Activated CD4-positive, alpha-beta memory T cell treated with anti-CD3 and anti-CD28 coated beads, Interleukin-2, amount 10 ng/mL, durations not matched to agents 7 days and 5 days (primary cell): Measurements from ENCODE around the gene LMF2. TPM values are rescaled to one million over a fixed set of nuclear protein-coding genes. Genes with fewer than 3 reads are reported as not detected.

Experiments used
- CTCF ChIA-PET: fragments of 350-600 bp; sonication (Branson Sonifier 250); formaldehyde crosslinking; loops from one replicate; lab custom pipeline; 2021; ENCODE audit warnings: antibody characterized with exemption, inconsistent platforms; lab: Charles Lee
- POLR2A ChIA-PET: fragments of 350-600 bp; sonication (Branson Sonifier 250); formaldehyde crosslinking; loops from one replicate; lab custom pipeline; 2021; ENCODE audit warnings: antibody characterized with exemption; lab: Charles Lee
- DNase-seq: peaks from one replicate; pipeline ENCODE4 v3.0.0-alpha.2; 2020
- H3K27ac Mint-ChIP-seq: one replicate; pipeline ENCODE4 v1.8.0; 2021; ENCODE audit warnings: mild to moderate bottlenecking, mixed read lengths
- H3K27me3 Mint-ChIP-seq: one replicate; pipeline ENCODE4 v1.8.0; 2021; ENCODE audit warnings: mixed read lengths
- H3K36me3 Mint-ChIP-seq: one replicate; pipeline ENCODE4 v1.8.0; 2021; ENCODE audit warnings: low read depth, mixed read lengths
- H3K4me1 Mint-ChIP-seq: one replicate; pipeline ENCODE4 v1.8.0; 2021; ENCODE audit warnings: mixed read lengths
- H3K4me3 Mint-ChIP-seq: one replicate; pipeline ENCODE4 v1.8.0; 2021; ENCODE audit warnings: mild to moderate bottlenecking, mixed read lengths
- H3K9me3 Mint-ChIP-seq: one replicate; pipeline ENCODE4 v1.8.0; 2021; ENCODE audit warnings: mixed read lengths
- total RNA-seq, 2 experiments: library from RNA; stranded (reverse); gene quantifications; one replicate each; pipeline ENCODE4 v1.2.3, GENCODE V29; 2021

Gene LMF2
- total RNA-seq, 2 experiments from 2014 or later: 111 to 114 TPM

GRCh38 chr22:50490531-50491308, 16.8 kb downstream of the LMF2 start:
- ChIA-PET CTCF (interaction anchor here (1.2 kb wide), 1 partner anchor 35 kb away, joined by 4 read pairs; the partner anchor contains the start of gene SCO2), POLR2A (interaction anchor here (1.0 to 1.1 kb wide), 3 partner anchors 8 to 21 kb away, joined by 3 to 4 read pairs (median 3); partner anchors contain the start of gene LMF2)
- no peaks in the 10 kb centered on the region for H3K36me3 Mint-ChIP-seq
- H3K27me3 Mint-ChIP-seq: peaks cover 1% of the 10 kb centered on the region
- H3K9me3 Mint-ChIP-seq: no peaks in the 10 kb centered on the region
- no peak overlapping the region for H3K4me3 Mint-ChIP-seq
- DNase-seq: no peak
- peaks cover 9% of the 10 kb centered on the region for H3K4me1 Mint-ChIP-seq
- H3K27ac Mint-ChIP-seq: no peak overlapping the region

GRCh38 chr22:50489363-50490243, 17.9 kb downstream of the LMF2 start:
- no peak overlapping the region for H3K4me3 Mint-ChIP-seq
- no peaks in the 10 kb centered on the region for H3K36me3 Mint-ChIP-seq
- no peaks in the 10 kb centered on the region for H3K9me3 Mint-ChIP-seq
- CTCF ChIA-PET: no interaction called here
- POLR2A ChIA-PET: no interaction called here
- peaks cover 9% of the 10 kb centered on the region for H3K4me1 Mint-ChIP-seq
- peaks cover 1% of the 10 kb centered on the region for H3K27me3 Mint-ChIP-seq
- no peak overlapping the region for H3K27ac Mint-ChIP-seq
- no peak for DNase-seq

- Mint-ChIP-seq H3K27me3 (peaks cover 1% of the 10 kb centered on the region), H3K4me3 (no peak overlapping the region), H3K4me1 (peaks cover 9% of the 10 kb centered on the region), H3K36me3 (no peaks in the 10 kb centered on the region), H3K9me3 (no peaks in the 10 kb centered on the region), H3K27ac (no peak overlapping the region)
- POLR2A ChIA-PET: no interaction called here
- no peak for DNase-seq
- CTCF ChIA-PET: no interaction called here
Measured at GRCh38 chr22:50488886-50489285, 18.6 kb downstream of the LMF2 start.

GRCh38 chr22:50488006-50488677, 19.4 kb downstream of the LMF2 start:
- ChIA-PET POLR2A (no interaction called here), CTCF (no interaction called here)
- no peak overlapping the region for H3K4me3 Mint-ChIP-seq
- H3K27me3 Mint-ChIP-seq: peaks cover 1% of the 10 kb centered on the region
- no peaks in the 10 kb centered on the region for H3K36me3 Mint-ChIP-seq
- DNase-seq: no peak
- no peak overlapping the region for H3K27ac Mint-ChIP-seq
- peaks cover 9% of the 10 kb centered on the region for H3K4me1 Mint-ChIP-seq
- no peaks in the 10 kb centered on the region for H3K9me3 Mint-ChIP-seq

GRCh38 chr22:50487290-50488005, 20.1 kb downstream of the LMF2 start:
- H3K4me1 Mint-ChIP-seq: peaks cover 9% of the 10 kb centered on the region
- H3K27ac Mint-ChIP-seq: no peak overlapping the region
- DNase-seq: no peak
- peaks cover 1% of the 10 kb centered on the region for H3K27me3 Mint-ChIP-seq
- CTCF ChIA-PET: no interaction called here
- H3K9me3 Mint-ChIP-seq: no peaks in the 10 kb centered on the region
- H3K4me3 Mint-ChIP-seq: no peak overlapping the region
- H3K36me3 Mint-ChIP-seq: no peaks in the 10 kb centered on the region
- POLR2A ChIA-PET: no interaction called here

- no peaks in the 10 kb centered on the region for H3K9me3 Mint-ChIP-seq
- H3K27me3 Mint-ChIP-seq: peaks cover 1% of the 10 kb centered on the region
- no peak for DNase-seq
- ChIA-PET POLR2A (no interaction called here), CTCF (no interaction called here)
- no peak within 1 kb of the TSS for H3K4me3 Mint-ChIP-seq
- H3K4me1 Mint-ChIP-seq: peaks cover 9% of the 10 kb centered on the region
- H3K36me3 Mint-ChIP-seq: no peaks in the 10 kb centered on the region
- no peak within 1 kb of the TSS for H3K27ac Mint-ChIP-seq
Measured at GRCh38 chr22:50486561-50487289, 20.8 kb downstream of the LMF2 start, which contains the start of gene MIOX. MIOX (plus strand) TSS chr22:50486859; CDS start chr22:50486898, 39 bp downstream.

- Mint-ChIP-seq H3K27me3 (no peaks in the 10 kb centered on the region), H3K4me1 (peaks cover 3% of the 10 kb centered on the region), H3K36me3 (no peaks in the 10 kb centered on the region), H3K9me3 (no peaks in the 10 kb centered on the region), H3K4me3 (no peak overlapping the region), H3K27ac (no peak overlapping the region)
- CTCF ChIA-PET: interaction anchor here (1.7 kb wide), 1 partner anchor 12 kb away, joined by 5 read pairs; no protein-coding TSS in a partner anchor
- POLR2A ChIA-PET: interaction anchor here (1.5 kb wide), 1 partner anchor 12 kb away, joined by 4 read pairs; no protein-coding TSS in a partner anchor
- DNase-seq: no peak
Measured at GRCh38 chr22:50485221-50486131, 22.0 kb downstream of the LMF2 start.

- CTCF ChIA-PET: interaction anchor here (0.6 to 1.7 kb wide), 2 partner anchors 14 to 109 kb away, joined by 3 to 5 read pairs; no protein-coding TSS in a partner anchor
- no peaks in the 10 kb centered on the region for H3K36me3 Mint-ChIP-seq
- peaks cover 4% of the 10 kb centered on the region for H3K4me1 Mint-ChIP-seq
- H3K27me3 Mint-ChIP-seq: peaks cover 9% of the 10 kb centered on the region
- POLR2A ChIA-PET: interaction anchor here (1.5 kb wide), 1 partner anchor 11 kb away, joined by 4 read pairs; no protein-coding TSS in a partner anchor
- DNase-seq: no peak
- H3K27ac Mint-ChIP-seq: no peak overlapping the region
- no peaks in the 10 kb centered on the region for H3K9me3 Mint-ChIP-seq
- no peak overlapping the region for H3K4me3 Mint-ChIP-seq
Measured at GRCh38 chr22:50483977-50484853, 23.3 kb downstream of the LMF2 start.

- ChIA-PET POLR2A (interaction anchor here (1.5 kb wide), 1 partner anchor 10 kb away, joined by 4 read pairs; no protein-coding TSS in a partner anchor), CTCF (interaction anchor here (1.3 kb wide), 1 partner anchor 138 kb away, joined by 3 read pairs; no protein-coding TSS in a partner anchor)
- no peaks in the 10 kb centered on the region for H3K9me3 Mint-ChIP-seq
- peaks cover 4% of the 10 kb centered on the region for H3K4me1 Mint-ChIP-seq
- H3K27me3 Mint-ChIP-seq: peaks cover 9% of the 10 kb centered on the region
- DNase-seq: no peak
- no peaks in the 10 kb centered on the region for H3K36me3 Mint-ChIP-seq
- H3K27ac Mint-ChIP-seq: no peak overlapping the region
- H3K4me3 Mint-ChIP-seq: no peak overlapping the region
Measured at GRCh38 chr22:50483556-50483955, 23.9 kb downstream of the LMF2 start.

- Mint-ChIP-seq H3K36me3 (no peaks in the 10 kb centered on the region), H3K27ac (no peak overlapping the region), H3K27me3 (peaks cover 9% of the 10 kb centered on the region), H3K4me1 (peaks cover 4% of the 10 kb centered on the region), H3K4me3 (peak overlapping the region; percentile 24), H3K9me3 (no peaks in the 10 kb centered on the region)
- no peak for DNase-seq
- CTCF ChIA-PET: interaction anchor here (1.2 to 1.3 kb wide), 2 partner anchors 42 to 139 kb away, joined by 3 read pairs; partner anchors contain the start of gene SCO2
- POLR2A ChIA-PET: interaction anchor here (1.8 kb wide), 1 partner anchor 10 kb away, joined by 6 read pairs; no protein-coding TSS in a partner anchor
Measured at GRCh38 chr22:50483106-50483505, 24.4 kb downstream of the LMF2 start.
